ENCODE results near the gene SHH.
"Not testable (repeated sequence)": the region's sequence is repeated elsewhere in the genome, so short reads cannot be mapped to it uniquely, and the experiment has no call there.

Gene SHH

GRCh38 chr7:155819186-155819585 is 6.9 kb upstream of the SHH start:
- no peak for DNase-seq (ENCODE audit: low spot score)

GRCh38 chr7:155818820-155819168 is 6.5 kb upstream of the SHH start:
- DNase-seq (ENCODE audit: low spot score): no peak

GRCh38 chr7:155818154-155818819 is 6.0 kb upstream of the SHH start:
- DNase-seq (ENCODE audit: low spot score): no peak

DNA sequence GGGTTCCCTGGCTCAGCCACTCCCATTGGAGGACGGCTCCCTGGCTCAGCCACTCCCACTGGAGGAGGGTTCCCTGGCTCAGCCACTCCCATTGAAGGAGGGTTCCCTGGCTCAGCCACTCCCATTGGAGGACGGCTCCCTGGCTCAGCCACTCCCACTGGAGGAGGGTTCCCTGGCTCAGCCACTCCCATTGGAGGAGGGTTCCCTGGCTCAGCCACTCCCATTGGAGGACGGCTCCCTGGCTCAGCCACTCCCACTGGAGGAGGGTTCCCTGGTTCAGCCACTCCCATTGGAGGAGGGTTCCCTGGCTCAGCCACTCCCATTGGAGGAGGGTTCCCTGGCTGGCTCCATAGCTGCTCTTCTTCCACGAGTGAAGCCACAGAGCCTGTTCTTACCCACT is 5.3 kb upstream of the SHH start:
- DNase-seq (ENCODE audit: low spot score): not testable (repeated sequence)

DNA sequence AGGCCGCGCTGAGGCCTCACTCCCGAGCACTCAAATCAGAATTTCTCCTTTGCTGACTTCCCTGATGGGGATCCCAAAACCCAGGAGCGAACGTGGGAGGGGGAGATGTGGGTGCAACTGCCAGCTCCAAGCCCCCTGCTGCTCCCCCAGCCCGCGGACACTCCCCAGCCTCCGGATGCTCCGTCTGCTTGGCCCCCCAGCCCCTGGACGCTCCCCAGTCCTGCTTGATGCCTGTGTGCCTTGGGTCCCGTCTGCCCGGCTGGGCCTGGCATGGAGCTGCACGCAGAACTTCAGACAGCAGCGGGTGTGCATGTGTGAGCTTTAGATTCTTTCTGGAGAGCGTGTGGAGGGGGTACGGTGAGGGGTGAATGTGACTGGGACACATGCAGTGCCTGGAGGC is 4.7 kb upstream of the SHH start:
- DNase-seq (ENCODE audit: low spot score): no peak

DNA sequence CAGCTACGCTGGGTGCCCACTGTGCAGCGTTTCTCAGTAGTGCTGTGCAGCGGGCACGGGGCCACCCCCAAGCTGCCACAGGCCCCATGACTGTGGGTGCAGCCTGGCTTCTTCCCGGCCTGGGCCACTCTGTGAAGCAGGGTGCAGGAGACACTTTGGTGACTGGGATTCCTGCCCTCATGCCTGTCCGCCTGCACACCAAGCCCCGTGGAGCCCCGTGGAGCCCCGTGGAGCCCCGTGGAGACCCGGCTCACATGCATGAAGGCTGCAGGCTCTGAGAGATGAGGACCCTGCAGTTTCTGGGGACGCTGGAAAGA is 3.9 kb upstream of the SHH start:
- DNase-seq (ENCODE audit: low spot score): no peak

DNA sequence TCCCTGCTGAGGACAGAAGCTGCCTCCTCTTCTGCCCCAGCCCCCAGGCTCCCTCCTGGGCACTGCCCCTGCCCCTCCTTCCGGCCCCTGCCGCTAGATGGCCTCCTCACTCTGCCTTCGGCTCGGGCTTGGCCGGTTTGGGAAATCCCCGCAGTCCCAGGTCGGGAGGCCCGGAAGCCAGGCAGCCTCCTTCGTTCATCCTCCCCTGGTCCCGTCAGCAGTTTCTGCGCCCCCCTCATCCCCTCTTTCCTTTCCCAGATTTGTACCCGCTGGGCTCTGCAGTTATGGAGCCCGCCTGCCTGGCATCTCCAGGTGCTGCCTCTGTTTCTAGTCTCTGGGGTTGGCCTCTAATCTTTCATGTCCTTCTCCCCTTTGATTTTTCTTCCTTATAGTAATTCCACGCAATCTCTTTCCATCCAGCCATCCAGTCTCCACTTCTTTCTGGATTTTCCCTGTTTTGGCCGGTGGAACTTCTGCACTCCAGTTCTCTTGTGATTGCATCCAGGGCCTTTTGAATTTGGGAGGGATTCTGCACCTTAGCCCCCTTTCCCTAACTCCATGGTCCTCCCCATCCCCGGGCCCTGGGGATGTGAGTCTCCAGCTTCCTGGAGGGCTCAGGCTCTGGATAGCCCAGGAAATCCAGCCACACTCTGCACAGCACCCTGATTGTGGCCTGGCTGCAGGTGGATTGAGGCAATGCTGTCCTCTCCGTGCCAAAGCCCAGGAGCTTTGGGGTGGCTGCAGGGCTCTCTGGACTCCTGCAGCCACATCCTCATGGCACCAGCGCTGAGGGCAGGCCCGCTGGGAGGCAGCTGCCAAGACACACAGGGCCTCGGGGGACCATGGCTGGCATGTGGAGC is 3.3 kb upstream of the SHH start:
- peak; percentile 42 for DNase-seq (ENCODE audit: low spot score)

DNA sequence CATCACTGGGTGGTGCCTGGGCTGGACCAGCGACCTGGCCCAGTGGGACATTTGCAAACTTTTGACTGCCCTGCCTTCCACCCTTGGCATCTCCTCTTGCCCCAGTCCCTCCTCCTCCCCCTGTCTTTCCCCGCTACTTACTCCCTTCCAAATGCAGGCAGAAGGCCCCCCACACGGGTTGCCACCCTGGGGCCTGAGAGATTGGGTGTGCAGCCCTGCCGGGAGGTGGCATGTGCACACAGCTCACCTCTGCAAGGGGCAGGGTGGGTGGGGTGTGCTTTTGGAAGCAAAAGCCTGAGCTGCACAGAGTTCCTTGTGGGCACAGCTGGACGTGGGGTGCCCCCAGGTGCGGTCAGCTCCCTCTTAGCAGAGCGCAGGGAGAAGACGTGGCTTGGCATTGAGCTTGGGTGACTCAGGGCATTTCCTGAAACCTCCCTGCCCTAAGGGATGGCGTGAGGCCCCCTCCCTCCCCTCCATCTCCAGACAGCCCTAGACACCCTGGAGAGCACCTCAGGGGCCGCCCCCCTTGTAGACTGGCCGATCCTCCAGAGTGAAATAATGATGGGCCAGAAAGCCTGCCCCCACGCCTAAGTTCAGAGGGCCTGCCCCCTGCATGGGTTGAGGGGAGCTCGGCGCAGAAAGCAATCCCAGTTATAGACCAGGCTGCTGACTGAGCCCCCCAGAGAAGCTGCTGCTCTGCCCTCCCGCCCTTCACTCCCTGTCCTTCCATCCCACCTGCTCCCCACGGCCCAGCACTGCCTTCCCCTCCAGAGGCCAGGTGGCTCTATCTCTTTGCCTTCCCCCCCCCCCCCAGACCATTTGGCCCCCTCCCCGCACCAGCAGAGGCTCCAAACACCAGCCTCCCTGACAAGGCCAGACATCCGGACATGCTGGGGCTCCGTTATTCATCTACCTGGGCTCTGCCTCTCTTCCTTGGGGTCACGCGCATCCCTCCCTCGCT is 2.3 kb upstream of the SHH start:
- no peak for DNase-seq (ENCODE audit: low spot score)

DNA sequence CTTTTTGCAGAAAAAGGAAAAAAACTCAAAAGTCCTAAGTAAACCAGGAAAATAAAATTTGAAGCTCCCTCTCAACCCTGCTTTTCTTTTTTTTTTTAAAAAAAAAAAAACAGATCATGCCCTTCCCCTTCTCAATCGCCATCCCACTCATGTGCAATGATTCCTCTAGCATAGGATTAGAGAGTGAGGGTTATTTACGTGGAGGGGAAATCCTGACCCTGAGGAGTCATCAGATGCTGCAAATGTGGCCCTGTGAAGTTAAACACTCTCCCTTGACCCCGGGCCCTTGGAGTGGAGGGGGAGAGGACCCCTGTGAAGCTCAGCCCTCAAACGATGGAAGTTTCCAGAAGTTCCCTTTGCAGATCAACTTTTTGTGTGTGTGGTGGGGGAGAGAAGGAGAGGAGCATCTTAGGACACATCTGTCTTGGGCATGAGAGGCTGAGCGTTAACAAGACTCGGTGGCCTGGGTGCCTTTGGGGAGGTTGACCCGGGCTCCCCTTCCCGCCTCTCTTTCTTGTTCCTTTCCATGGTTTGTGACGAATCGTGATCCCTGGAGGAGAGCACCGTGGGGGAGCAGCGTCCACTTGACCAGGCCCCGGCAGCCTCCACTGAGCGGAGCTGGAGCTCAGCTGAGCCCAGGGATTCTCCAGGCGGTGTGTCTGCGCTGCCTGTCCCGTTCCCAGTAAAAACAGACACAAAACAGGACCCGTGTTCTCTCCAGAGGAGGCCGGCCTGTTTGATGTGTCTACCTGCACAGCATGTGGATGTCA is 1.5 kb upstream of the SHH start:
- no peak for DNase-seq (ENCODE audit: low spot score)

DNA sequence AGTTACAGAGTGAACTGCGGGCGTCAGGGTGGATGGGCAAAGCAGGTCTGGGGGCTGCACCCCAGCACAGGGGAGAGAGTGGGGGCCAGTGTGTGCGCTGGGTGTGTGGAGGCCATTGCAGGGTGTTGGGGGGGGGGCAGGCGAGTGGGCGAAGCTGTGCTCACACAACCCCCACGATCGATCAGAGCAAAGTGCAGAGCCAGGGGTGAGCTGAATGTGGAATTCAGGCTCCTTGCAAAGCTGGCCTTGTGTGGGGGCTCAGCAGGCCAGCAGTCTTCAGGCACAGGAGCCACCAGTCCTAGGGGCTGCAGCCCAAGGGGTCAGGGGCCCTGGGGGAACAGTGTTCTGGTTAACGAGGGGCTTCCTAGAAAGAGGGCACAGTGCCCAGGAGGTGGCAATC is 862 bp upstream of the SHH start:
- DNase-seq (ENCODE audit: low spot score): no peak

GRCh38 chr7:155811560-155811894 is 736 bp downstream of the SHH start:
- no peak for DNase-seq (ENCODE audit: low spot score)

DNA sequence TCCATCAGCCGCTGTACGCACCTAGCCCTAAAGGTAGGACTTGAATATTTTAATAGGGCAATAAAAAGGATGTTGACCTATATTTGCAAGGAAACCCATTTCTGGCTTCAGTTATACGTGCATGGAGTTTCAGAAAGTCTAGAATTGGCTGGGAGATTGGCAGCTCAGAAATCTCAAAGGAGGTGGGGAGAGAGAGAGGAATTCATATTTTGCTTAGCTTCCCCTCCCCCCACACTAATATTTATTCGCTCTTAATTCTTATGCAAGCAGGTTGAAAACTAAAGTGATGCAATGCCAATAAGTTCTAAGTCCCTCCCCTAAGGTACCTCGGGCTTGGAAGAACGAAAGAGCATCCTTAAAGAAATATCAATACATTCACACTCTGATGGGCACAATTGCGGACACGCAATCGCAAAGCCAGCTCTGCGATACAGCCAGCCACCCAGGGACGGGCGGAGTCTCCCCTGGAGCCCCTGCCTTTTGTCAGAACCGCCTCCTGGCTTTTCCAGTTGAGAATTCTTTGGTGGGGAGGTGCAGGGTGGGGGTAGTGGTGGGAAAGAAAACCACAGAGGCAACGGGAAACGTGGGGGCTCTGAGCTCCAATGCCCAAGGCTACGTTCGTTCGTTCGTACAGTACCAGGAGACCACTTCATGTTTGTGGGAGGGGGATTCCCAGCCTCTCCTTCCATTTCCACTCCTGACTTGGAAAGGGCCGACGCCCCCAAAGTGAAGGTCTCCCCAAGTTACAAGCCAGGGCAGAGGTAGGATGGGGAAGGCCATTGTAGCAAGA is 1.3 kb downstream of the SHH start:
- no peak for DNase-seq (ENCODE audit: low spot score)

- no peak for DNase-seq (ENCODE audit: low spot score)
Measured at GRCh38 chr7:155809947-155810769, 2.1 kb downstream of the SHH start.

DNA sequence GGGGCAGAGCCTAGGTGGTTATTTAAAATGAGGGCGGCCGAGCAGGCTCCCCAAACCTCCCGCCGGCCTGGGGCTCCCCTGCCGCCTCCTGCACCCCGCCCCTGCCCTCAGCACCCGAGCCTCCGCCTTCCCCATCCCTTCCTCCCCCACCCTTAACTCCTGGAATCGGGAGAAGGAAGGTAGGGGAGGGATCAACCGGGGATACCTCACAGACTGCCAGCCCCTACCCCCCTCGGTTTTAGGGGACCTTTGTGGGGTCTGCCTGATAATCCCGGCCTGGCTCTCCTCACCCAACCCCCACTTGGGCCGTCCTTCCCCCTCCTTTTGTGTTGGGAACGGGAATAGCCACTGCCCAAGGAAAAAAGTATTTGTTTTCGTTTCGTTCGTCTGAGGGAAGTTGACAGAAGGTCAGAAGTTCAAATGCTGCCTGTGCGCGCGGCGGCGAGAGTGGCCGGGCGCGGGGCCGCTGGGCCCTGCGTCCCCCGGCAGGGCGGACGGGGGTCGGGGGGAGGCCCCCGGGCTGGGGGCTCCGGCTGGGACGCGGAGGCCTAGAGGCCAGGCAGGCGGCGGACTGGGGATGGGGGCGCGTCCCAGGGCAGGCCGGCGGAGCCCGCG is 2.8 kb downstream of the SHH start:
- DNase-seq (ENCODE audit: low spot score): no peak

DNA sequence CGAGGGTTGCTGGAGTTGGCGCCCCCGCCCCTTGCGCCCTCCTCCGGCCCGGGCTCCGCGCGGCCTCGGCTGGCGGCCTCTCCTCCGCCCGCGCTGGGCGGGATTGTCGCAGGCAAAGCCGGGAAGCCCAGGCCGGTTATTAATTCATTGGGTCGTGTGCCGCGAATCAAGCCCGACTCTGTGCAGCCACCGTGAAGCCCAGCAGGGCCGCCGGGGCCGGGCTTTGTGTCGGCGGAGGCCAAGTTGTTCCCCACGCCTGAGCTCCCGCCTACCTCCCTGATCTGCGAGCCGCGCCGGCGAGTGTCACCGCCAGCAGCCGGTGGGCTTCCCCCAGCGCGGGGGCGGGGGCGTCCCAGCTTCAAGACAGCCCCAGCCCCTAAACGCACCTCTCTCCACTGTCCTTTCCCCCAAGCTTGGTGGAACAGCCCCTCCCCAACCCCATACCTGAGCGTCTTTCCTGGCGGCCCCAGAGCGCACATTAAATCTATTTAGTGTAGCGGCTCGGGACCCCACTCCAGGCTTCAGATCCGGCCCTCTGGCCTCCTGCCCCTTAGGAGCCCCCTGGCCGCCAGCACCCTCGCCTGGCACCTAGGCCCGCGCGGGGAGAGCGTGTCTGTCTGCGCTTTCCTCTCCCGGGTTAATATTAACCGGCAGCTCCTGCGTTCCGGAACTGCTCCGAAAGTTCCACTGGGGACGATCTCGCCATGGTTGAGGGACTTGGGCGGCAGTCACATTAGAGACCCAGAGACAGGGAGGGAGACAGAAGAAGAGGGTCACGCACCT is 3.5 kb downstream of the SHH start:
- no peak for DNase-seq (ENCODE audit: low spot score)

GRCh38 chr7:155807789-155808548 is 4.3 kb downstream of the SHH start:
- DNase-seq (ENCODE audit: low spot score): no peak

DNA sequence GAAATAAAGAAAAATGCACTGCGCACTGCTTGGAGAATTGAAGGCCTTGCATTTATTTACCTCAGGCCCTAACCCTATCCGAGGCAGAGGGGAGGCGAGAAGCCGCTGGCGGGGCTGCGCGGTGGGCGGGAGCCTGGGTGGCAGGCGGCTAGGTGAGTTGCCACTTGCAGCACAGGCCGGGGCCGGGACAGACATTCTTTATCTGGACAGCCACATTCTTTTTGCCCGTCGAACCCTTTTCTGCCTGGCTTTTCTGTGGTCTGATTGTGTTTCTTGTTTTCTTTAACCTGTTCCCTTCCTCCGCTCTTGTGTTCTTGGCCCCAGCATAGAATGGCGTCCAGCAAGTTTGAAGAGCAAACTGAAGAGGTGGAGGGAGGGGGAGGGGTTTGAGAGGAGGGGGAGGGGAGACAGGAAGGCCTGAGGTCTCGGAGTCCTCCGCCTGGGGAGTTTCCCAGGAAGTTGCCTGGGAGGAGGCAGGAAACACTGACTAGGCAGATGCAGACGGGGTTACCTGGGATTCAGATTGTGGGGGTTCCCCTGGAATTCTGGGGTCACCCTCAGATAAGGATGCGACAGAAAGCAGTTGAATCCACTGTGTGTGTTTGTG is 5.1 kb downstream of the SHH start:
- DNase-seq (ENCODE audit: low spot score): no peak
